Osteoblast (primary cell): ENCODE measurements around the gene PGBD2. TPM values are rescaled to one million over a fixed set of nuclear protein-coding genes. Genes with fewer than 3 reads are reported as not detected.

Experiments
- DNase-seq: peaks from one replicate; pipeline ENCODE4 v3.0.0; 2011; ENCODE audit warnings: low spot score, mixed read lengths; ENCODE audit not compliant: insufficient read length; ENCODE audit errors: missing footprints
- H2AFZ ChIP-seq: 2 replicates; pipeline ENCODE4 v1.6.0; 2011; ENCODE audit warnings: mild to moderate bottlenecking, low read length
- H3K27ac ChIP-seq: 2 replicates; pipeline ENCODE4 v1.5.1; 2011; ENCODE audit warnings: mild to moderate bottlenecking, low read depth, low read length, moderate library complexity
- H3K27me3 ChIP-seq: 2 replicates; pipeline ENCODE4 v1.6.0; 2012; ENCODE audit warnings: mild to moderate bottlenecking, control low read depth, inconsistent platforms, low read length, moderate library complexity; ENCODE audit not compliant: insufficient read depth
- H3K36me3 ChIP-seq: 2 replicates; pipeline ENCODE4 v1.5.1; 2011; ENCODE audit warnings: mild to moderate bottlenecking, low read length, control low read depth, moderate library complexity; ENCODE audit not compliant: insufficient read depth
- H3K4me1 ChIP-seq: 2 replicates; pipeline ENCODE4 v1.5.1; 2011; ENCODE audit warnings: mild to moderate bottlenecking, low read length, control low read depth, moderate library complexity; ENCODE audit not compliant: insufficient read depth
- H3K4me2 ChIP-seq: 2 replicates; pipeline ENCODE4 v1.6.0; 2011; ENCODE audit warnings: mild to moderate bottlenecking, low read length; ENCODE audit not compliant: insufficient read depth
- H3K4me3 ChIP-seq: fragments of 200-600 bp; sonication (generic); 3 replicates; pipeline ENCODE4 v1.5.1; 2012; ENCODE audit warnings: mild to moderate bottlenecking, low read length, inconsistent platforms; ENCODE audit not compliant: insufficient read depth
- H3K79me2 ChIP-seq: 2 replicates; pipeline ENCODE4 v1.6.0; 2012; ENCODE audit warnings: mild to moderate bottlenecking, low read length, control low read depth, inconsistent platforms; ENCODE audit not compliant: insufficient read depth
- H3K9me3 ChIP-seq: 2 replicates; pipeline ENCODE4 v1.5.1; 2011; ENCODE audit warnings: low read depth, low read length, control low read depth
- H4K20me1 ChIP-seq: 2 replicates; pipeline ENCODE4 v1.6.0; 2012; ENCODE audit warnings: mild to moderate bottlenecking, low read length, control low read depth; ENCODE audit not compliant: insufficient read depth
- CTCF ChIP-seq: IDR thresholded peaks from 2 replicates; pipeline ENCODE4 v1.5.1; 2011; ENCODE audit warnings: mild to moderate bottlenecking, low read depth, low read length, moderate library complexity; ENCODE audit errors: extremely low read depth
- total RNA-seq: library from RNA; depleted of rRNA; stranded (reverse); fragments of >200 nt; gene quantifications from 2 replicates; pipeline ENCODE4 v1.2.3, GENCODE V29; 2012

The PGBD2 gene
- total RNA-seq, 1 donor, result 4.3 TPM

DNA sequence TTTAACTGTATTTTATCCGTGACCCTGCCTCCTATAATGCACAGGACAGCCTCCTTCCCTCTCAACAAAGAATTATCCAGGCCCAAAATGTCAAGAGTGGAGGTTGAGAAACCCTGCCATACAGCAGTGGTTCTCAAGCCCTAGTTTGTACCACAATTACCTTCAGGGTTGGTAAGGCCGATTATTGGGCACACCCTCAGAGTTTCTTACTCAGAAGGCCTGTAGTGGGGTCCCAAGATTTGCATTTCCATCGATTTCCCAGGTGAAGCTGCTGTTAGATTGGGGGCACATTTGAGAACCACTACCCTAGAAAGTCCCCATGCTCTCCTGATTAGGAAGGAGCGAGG, 400 bp upstream of the PGBD2 start:
- H4K20me1 ChIP-seq, result no peaks in the 10 kb centered on the region

GRCh38 chr1:248906753-248907661, 972 bp downstream of the PGBD2 start:
- TF ChIP-seq CTCF, result no peak
- DNase-seq, result no peak
- no peaks in the 10 kb centered on the region for H4K20me1 ChIP-seq

More for the DNA sequence above, 400 bp upstream of the PGBD2 start:
- Histone ChIP-seq H3K79me2 (peaks cover 21% of the 10 kb centered on the region), H3K27ac (peak overlapping the region; percentile 80), H3K4me2 (peak overlapping the region; percentile 98), H2AFZ (peak overlapping the region; percentile 100), H3K27me3 (peaks cover 6% of the 10 kb centered on the region), H3K36me3 (no peaks in the 10 kb centered on the region), H3K4me1 (peaks cover 13% of the 10 kb centered on the region), H3K9me3 (no peaks in the 10 kb centered on the region), H3K4me3 (peak overlapping the region; percentile 91)
- DNase-seq, result no peak
- no peak for TF ChIP-seq CTCF

DNA sequence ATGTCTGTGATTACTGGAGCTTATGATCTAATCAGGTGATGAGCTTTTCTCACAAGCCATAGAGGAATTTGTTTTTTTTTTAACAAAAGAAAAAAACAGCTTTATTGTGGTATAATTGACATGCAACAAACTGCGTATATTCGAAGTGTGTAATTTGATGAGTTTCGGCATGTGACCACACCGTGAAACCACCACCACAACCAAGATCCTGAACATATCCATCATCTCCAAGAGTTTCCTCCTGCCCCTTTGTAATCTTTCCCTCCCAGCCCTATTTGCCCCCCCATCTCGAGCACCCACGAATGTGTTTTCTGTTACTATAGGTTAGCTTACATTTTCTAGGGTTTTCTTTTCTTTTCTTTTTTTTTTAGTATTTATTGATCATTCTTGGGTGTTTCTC, 4.7 kb downstream of the PGBD2 start:
- peaks cover 21% of the 10 kb centered on the region for H3K79me2 ChIP-seq
- no peak for DNase-seq
- H2AFZ ChIP-seq, result no peak overlapping the region
- no peak overlapping the region for H3K4me3 ChIP-seq
- no peaks in the 10 kb centered on the region for H4K20me1 ChIP-seq
- no peaks in the 10 kb centered on the region for H3K9me3 ChIP-seq
- no peak for TF ChIP-seq CTCF
- peaks cover 9% of the 10 kb centered on the region for H3K4me1 ChIP-seq
- no peaks in the 10 kb centered on the region for H3K27me3 ChIP-seq
- no peak overlapping the region for H3K4me2 ChIP-seq
- H3K36me3 ChIP-seq, result peaks cover 16% of the 10 kb centered on the region
- no peak overlapping the region for H3K27ac ChIP-seq

More at GRCh38 chr1:248906753-248907661, 972 bp downstream of the PGBD2 start:
- peak overlapping the region; percentile 88 for H3K27ac ChIP-seq
- peaks cover 21% of the 10 kb centered on the region for H3K79me2 ChIP-seq
- peak overlapping the region; percentile 72 for H3K4me3 ChIP-seq
- H3K27me3 ChIP-seq, result peaks cover 2% of the 10 kb centered on the region
- peak overlapping the region; percentile 98 for H3K4me2 ChIP-seq
- no peaks in the 10 kb centered on the region for H3K36me3 ChIP-seq
- H2AFZ ChIP-seq, result peak overlapping the region; percentile 88
- no peaks in the 10 kb centered on the region for H3K9me3 ChIP-seq
- peaks cover 13% of the 10 kb centered on the region for H3K4me1 ChIP-seq

- no peaks in the 10 kb centered on the region for H3K9me3 ChIP-seq
- TF ChIP-seq CTCF, result no peak
- H3K79me2 ChIP-seq, result peaks cover 6% of the 10 kb centered on the region
- H3K4me2 ChIP-seq, result no peak overlapping the region
- H3K36me3 ChIP-seq, result peaks cover 31% of the 10 kb centered on the region
- no peaks in the 10 kb centered on the region for H4K20me1 ChIP-seq
- DNase-seq, result no peak
- no peak overlapping the region for H2AFZ ChIP-seq
- H3K4me3 ChIP-seq, result no peak overlapping the region
- H3K27me3 ChIP-seq, result no peaks in the 10 kb centered on the region
- H3K27ac ChIP-seq, result no peak overlapping the region
- no peaks in the 10 kb centered on the region for H3K4me1 ChIP-seq
Observed at GRCh38 chr1:248913933-248914332, 7.9 kb downstream of the PGBD2 start.
